ENCODE results near the gene C1orf21.
"Not testable (repeated sequence)": the region's sequence is repeated elsewhere in the genome, so short reads cannot be mapped to it uniquely, and the experiment has no call there.

Gene C1orf21

GRCh38 chr1:184595596-184595995 lies 208.8 kb downstream of the C1orf21 start:
- in situ Hi-C loops (cut with MboI; ENCODE audit: low sequenced_read_pairs) = no loop called here

- in situ Hi-C loops (cut with MboI; ENCODE audit: low sequenced_read_pairs) = no loop called here
Observed at GRCh38 chr1:184596950-184597645, 210.3 kb downstream of the C1orf21 start.

DNA sequence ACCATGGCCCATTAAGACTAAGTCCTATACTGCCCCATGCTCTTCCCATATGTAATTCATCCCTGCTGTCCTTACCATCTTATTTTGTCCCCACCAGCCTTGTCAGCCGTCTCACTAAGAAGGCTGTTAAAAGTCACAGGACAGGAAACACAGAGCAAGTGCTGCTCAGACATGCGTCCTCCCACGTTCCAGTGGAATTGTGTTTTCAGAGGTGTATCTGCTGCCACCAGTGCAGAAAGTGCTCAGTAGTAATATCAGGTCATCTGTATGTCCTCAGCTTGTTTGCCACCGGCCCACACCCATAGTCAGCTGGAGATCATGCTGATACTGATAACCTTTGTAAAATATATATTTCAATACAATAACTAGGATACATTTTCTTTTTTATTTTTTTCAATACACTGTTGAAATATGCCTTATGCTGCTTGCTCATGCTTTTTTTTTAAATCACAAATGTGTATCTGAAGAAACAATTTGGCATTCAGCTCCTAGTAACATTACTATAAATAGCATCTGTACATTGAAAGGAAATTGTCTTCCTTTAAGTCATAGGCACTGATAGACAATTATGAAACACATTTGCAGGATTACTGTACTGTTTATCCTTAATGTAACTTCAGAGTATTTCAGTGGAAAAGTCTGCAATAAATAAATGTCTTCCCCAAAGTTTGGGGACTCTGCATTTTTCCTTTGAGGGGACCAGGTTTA lies 211.0 kb downstream of the C1orf21 start:
- in situ Hi-C loops (cut with MboI; ENCODE audit: low sequenced_read_pairs) = no loop called here

GRCh38 chr1:184598403-184599193 lies 211.8 kb downstream of the C1orf21 start:
- in situ Hi-C loops (cut with MboI; ENCODE audit: low sequenced_read_pairs) = no loop called here

- in situ Hi-C loops (cut with MboI; ENCODE audit: low sequenced_read_pairs) = no loop called here
Observed at GRCh38 chr1:184604152-184604900, 217.5 kb downstream of the C1orf21 start.

DNA sequence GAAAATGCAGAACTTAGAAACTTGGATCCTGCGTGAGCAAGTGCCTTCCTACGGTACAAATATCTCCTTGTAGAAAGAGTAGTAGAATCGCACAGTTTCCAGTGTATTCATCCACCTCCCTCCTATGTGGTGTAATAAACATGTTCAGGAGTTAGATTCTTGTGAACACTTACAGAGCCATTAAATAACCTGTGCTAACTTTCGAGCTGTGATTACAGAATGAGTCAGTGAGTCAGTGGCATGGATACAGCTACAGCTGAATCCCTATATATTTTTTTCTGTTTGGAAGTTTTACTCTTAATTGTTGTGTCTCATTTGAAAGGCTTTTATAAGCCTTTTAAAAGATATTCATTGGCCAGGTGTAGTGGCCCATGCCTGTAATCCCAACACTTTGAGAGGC lies 219.1 kb downstream of the C1orf21 start:
- in situ Hi-C loops (cut with MboI; ENCODE audit: low sequenced_read_pairs) = no loop called here

DNA sequence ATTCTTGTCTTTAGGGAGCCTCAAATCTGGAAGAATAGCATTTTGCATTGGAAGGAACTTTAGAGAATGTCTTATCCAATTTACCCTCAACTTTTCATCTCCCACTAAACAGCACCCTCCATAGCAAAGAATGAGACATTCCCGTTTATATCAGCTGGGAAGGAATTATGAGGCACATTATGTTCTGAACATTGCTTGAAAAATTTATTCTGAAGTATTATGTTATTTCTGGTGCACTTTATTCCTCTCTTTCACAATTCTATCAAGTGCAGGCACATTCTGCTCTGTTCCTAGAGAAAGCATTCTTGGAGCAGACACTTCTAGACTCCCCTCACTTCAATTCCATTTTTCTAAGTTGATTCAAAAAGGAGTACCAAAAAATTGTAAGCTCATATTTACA lies 220.0 kb downstream of the C1orf21 start:
- in situ Hi-C loops (cut with MboI; ENCODE audit: low sequenced_read_pairs) = no loop called here

GRCh38 chr1:184608581-184608980 lies 221.8 kb downstream of the C1orf21 start:
- in situ Hi-C loops (cut with MboI; ENCODE audit: low sequenced_read_pairs) = no loop called here

- in situ Hi-C loops (cut with MboI; ENCODE audit: low sequenced_read_pairs) = no loop called here
Observed at GRCh38 chr1:184608990-184609389, 222.2 kb downstream of the C1orf21 start.

GRCh38 chr1:184610876-184611595 lies 224.2 kb downstream of the C1orf21 start:
- in situ Hi-C loops (cut with MboI; ENCODE audit: low sequenced_read_pairs) = no loop called here

DNA sequence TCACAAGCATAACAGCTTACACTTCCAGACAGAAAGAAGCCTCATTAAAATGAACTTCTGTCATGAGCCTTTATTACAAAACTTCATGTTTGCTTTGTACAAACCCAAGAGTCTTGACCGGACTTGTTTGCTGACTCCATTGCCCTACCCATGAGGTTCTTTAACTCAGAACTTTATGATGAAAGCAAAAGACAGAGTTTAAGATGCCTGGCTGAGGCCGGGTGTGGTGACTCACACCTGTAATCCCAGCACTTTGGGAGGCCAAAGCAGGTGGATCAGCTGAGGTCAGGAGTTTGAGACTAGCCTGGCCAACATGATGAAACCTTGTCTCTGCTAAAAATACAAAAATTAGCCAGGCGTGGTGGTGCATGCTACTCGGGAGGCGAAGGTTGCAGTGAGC lies 225.4 kb downstream of the C1orf21 start:
- in situ Hi-C loops (cut with MboI; ENCODE audit: low sequenced_read_pairs) = not testable (repeated sequence)

- in situ Hi-C loops (cut with MboI; ENCODE audit: low sequenced_read_pairs) = no loop called here
Observed at GRCh38 chr1:184614667-184615066, 227.8 kb downstream of the C1orf21 start.

DNA sequence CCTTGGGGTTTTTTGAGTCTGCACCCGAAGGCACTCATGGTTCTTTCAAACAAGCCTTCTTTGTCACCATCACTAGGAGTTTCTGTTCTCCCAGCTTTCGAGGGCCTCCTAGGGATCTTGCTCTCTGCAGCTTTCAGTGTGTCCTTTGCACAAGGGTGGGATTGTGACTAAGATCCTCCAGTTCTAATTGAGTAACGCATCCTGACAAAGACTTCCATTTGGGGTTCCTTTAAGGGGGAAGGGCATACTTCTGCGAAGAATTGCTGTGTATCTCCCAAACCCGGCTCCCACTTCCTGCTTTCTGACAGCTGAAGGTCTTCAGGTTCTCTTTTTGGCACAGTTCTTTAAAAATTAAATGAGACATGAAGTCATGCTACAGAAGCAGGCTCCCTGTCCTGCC lies 228.5 kb downstream of the C1orf21 start:
- in situ Hi-C loops (cut with MboI; ENCODE audit: low sequenced_read_pairs) = no loop called here

- in situ Hi-C loops (cut with MboI; ENCODE audit: low sequenced_read_pairs) = no loop called here
Observed at GRCh38 chr1:184616504-184616903, 229.7 kb downstream of the C1orf21 start.

GRCh38 chr1:184617433-184618029 lies 230.7 kb downstream of the C1orf21 start:
- in situ Hi-C loops (cut with MboI; ENCODE audit: low sequenced_read_pairs) = no loop called here

GRCh38 chr1:184618851-184619250 lies 232.0 kb downstream of the C1orf21 start:
- in situ Hi-C loops (cut with MboI; ENCODE audit: low sequenced_read_pairs) = no loop called here

DNA sequence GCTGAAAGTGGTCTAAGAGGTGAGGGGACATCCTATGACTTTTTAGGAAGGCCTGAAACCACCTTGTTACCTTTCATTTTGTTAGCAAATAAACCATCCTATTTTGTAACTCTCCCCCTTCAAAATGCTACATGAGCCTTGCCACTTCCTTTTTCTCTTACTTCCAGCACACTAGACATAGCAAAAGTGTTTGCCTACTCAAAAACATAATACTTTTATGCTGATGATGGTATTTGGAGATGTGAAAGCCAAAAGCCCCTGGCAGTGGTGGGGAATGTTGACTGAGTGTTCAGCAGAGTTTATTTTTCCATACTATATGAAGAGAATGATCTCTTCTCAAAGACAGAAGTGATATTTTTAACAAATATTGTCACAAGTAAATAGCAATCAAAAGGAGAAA lies 233.6 kb downstream of the C1orf21 start:
- in situ Hi-C loops (cut with MboI; ENCODE audit: low sequenced_read_pairs) = no loop called here

- in situ Hi-C loops (cut with MboI; ENCODE audit: low sequenced_read_pairs) = no loop called here
Observed at GRCh38 chr1:184621260-184621659, 234.4 kb downstream of the C1orf21 start.

DNA sequence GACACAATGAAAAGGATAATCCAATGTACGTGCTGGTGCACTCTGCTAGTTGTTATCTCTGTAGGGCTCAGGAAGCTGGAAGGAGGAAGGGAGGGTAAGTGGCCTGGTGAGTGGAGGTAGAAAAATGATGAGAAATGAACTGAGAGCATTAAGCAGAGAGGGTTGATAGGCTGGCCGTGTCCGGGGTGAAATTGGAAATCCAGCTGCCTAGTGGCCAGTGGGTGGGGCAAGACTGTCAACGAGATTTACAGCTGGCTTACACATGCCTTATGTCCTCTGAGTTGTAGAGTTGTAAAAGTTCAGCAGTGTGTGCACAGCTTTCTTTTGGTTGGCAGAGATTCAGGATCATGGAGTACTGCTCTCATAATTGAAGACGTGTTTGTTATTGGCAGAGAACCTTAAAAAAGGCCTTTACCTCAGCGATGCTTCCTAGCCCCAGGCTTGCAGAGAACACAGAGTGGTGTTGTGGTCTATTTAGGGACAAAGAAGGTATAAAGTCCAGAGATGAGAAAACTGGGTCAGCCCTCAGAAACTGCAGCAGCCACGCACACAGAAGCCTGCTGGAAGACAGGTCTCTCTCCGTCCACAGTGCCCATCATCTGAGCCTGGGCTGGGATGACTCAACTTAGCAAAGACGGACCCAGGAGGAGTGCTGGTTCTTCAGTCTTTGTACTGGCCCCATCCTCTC lies 235.5 kb downstream of the C1orf21 start:
- in situ Hi-C loops (cut with MboI; ENCODE audit: low sequenced_read_pairs) = no loop called here
